Stimulated activated CD8-positive, alpha-beta memory T cell treated with anti-CD3 and anti-CD28 coated beads, Interleukin-15, amount 100 ng/mL, for 4 hours (primary cell): ENCODE results near the gene PHRF1.

Experiments used
- DNase-seq, 2 donors: peaks; one replicate each; pipeline ENCODE4 v3.0.0-alpha.2; 2020; ENCODE audit warnings: low read depth in 2 of 2

The PHRF1 gene

DNA sequence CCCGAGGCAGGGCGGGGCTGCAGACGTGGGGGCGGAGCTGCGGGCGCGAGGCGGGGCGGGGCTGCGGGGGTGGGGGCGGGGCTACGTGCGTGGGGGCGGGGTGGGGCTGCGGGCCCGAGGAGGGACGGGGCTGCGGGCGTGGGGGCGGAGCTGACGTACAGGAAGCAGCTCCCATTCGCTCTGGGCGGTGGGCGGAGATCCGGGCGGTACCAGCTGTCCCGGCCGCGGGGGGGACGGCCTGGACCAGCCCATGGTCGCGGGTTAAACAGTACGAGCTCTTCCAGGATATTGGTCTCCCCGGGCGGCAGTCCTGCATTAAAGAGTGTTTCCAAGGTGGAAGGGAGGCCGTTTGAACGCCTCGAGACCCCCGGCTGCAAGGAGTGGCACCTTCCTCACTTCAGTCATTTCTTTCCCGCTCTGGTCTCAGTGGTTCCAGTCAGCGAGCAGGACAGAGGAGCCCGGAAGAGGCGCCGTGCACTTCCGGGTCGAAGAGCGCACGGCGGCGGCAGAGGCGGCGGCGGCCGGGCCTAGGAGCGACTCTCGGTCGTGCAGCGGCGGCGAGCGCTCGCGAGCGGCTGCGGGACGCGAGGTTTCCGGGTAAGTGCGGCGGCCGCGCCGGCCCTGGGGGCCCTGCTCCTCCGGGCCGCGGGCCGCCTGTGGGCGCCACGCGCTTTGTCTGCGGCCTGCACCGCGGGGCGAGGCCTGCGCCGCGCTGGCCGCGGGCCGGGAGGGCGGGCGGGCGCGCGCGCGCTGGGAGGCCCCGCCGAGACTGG, at the start of gene PHRF1:
TSS of gene PHRF1 (plus strand) at position 475 of the 773 bp plus-strand sequence. CDS start 5,043 bp downstream, outside the sequence.
- peak; percentile 92 to 93 for DNase-seq

GRCh38 chr11:528166-528814, 48.0 kb upstream of the PHRF1 start:
- DNase-seq: no peak

DNA sequence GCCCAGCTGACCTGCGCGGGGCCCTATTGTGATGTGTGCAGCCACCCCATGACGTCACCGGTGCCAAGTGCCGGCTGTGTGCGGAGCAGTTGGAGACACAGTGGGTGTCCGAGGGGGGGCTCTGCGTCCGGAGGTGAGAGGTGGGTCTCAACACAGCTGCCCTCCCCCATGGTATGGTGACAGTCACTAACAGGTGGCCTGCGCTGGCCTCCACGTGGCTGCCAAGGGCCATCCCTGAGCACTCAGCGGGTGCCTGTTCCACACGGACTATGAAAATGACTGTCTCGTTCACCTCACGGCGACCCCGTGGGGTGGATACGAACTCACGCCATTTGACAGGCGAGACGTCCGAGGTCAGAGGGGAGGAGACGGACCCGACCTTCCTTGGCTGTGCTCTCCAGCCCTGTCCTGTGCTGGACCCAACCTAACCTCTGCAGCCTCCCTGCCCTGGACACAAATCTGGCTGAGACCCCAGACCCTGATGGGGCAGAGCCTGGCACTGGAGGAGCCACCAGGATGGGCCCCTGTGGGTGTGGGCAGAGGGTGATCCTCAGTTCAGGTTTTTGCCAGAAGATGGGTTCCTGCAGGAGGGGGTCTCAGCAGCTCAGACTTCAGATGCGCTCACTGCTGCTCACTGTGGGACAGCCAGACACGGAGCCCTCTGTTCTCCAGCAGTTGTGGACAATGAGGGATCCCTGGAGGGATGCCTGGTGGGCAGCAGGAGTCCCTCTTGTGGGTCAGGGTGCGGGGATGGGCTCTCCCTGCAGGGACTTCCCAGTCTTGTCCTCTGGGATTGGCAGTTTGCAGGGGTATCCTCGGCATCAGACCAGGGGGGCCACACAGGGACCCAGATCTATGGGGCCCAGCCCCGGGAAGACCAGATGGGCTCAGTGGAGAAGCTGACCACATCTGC, 47.2 kb upstream of the PHRF1 start:
- DNase-seq: no peak

GRCh38 chr11:529728-530411, 46.4 kb upstream of the PHRF1 start:
- no peak for DNase-seq

GRCh38 chr11:530960-531831, 45.1 kb upstream of the PHRF1 start:
- DNase-seq: no peak

DNA sequence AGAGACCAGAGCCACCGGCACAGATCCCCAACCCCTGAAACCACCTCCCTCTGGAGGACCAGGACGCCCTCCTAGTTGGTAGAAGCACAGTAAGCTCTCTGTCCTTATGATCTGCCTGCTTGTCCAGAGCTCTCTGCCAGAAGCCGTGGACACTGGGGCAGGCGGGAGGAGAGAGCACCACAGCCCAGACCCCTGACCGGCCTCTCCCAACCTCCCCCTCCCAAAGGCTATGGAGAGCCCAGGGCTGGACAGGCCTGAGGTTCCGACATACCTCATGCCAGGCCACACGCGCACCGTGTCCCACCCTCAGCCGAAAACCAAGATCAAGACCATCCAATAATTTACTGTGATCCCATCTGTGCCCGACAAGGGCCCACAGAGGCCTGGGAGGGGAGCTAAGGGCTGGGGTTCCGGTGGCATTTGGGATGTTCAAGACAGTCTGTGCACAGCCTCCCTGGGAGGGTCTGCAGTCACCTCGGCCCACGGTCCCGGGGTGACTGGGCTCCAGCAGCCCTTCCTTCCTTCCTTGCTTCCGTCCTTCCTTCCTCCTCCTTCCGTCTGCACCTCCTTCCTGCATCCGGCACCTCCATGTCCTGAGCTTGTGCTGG, 44.2 kb upstream of the PHRF1 start:
- no peak for DNase-seq

GRCh38 chr11:532527-532985, 43.7 kb upstream of the PHRF1 start:
- DNase-seq: no peak

GRCh38 chr11:532986-533585, 43.2 kb upstream of the PHRF1 start:
- no peak for DNase-seq

- DNase-seq: no peak
These were observed 42.5 kb upstream of the PHRF1 start for GRCh38 chr11:533586-534395.

DNA sequence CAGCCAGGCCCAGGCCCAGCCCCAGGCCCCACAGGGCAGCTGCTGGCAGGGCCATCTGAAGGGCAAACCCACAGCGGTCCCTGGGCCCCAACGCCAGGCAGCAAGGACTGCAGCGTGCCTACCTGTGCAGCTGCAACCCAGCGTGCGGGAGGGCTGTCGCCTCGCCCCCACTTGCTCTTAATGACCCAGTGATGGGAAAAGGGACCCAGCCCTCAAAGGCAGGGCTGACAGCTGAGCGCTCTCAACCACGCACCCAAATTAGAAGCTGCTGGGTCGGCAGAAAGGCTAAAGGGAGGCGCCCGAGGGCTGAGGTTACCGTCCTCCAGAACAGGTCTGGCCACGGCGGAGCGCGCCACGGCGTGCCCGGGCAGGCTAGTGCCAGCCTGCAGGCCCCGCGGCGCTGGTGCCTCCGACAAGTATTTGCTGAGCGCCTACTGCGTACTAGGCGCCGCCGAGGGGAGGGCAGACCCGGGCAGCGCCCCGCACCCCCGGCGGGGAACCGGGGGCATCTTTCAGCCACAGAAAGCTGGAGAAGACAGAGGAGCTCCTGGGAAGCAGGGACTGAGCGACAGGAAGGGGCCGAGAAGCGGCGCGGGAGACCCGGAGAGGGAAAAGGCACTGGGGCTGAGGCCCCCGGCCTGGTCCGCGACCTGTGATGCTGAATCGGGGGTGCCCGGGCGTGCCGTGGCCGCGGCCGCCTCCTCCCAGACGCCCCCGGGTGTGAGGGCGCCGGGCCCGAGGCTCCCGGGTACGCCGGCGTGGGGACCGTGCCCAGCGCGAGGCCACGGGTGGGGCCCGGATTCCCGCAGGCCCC, 41.7 kb upstream of the PHRF1 start:
- no peak for DNase-seq

DNA sequence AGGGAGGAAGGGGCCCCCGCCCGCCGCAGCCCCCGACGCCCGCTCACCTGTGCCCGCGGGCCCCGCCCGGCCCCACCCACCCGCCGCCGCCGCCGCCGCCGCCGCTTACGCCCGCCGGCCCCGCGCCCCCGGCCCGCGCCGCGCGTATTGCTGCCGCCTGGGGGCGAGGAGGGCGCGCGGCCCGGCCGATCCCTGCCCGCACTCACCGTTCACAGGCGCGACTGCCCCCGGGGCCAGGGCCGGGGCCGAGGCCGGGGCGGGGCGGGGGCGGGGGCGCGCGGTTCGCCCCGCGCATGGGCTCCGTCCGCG, 41.1 kb upstream of the PHRF1 start:
- no peak for DNase-seq

GRCh38 chr11:535519-536454, 40.5 kb upstream of the PHRF1 start, which contains the start of gene HRAS:
TSS of gene HRAS (minus strand) at chr11:535576.
- peak; percentile 88 to 91 for DNase-seq

DNA sequence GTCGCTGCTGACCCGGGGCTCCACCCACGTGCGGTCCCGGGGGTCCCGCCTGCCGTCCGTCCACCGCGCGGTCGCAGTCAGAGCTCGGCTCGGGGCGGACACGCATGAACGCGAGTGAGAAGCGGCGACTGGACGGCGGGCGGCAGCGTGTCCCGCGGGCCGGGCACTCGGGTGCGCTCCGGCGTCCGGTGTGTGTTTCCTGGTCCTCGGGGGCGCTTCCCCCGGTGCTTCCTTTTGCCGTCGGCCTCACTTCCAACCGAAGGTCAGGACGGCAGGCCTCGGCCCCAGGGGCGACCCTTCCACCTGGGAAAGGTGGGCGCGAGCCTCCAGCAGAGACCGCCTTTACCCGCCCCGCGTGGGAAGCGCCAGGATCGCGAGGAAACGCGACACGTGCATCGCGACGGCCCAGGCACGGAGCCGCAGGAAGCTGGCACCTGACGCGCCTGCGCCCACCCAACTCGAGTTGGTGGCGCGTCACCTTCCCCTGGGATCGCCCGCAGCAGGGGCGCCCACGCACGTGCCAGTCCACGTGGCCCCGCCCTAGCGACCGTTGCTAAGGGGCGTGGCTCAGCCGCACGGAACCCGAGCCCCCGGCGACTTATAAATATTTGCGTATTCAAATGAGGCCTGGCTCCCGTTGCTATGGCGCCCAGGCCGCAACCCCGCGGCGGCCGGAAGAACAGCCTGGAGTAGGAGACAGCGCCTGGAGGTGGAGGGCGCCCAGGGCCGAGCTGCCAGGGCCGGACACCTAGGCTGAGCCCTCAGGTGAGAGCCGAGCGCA, 39.2 kb upstream of the PHRF1 start, which contains the start of gene LRRC56:
TSS of gene LRRC56 (plus strand) at position 687 of the 781 bp plus-strand sequence. CDS start 3,158 bp downstream, outside the sequence.
- DNase-seq: peak; percentile 85 to 89

DNA sequence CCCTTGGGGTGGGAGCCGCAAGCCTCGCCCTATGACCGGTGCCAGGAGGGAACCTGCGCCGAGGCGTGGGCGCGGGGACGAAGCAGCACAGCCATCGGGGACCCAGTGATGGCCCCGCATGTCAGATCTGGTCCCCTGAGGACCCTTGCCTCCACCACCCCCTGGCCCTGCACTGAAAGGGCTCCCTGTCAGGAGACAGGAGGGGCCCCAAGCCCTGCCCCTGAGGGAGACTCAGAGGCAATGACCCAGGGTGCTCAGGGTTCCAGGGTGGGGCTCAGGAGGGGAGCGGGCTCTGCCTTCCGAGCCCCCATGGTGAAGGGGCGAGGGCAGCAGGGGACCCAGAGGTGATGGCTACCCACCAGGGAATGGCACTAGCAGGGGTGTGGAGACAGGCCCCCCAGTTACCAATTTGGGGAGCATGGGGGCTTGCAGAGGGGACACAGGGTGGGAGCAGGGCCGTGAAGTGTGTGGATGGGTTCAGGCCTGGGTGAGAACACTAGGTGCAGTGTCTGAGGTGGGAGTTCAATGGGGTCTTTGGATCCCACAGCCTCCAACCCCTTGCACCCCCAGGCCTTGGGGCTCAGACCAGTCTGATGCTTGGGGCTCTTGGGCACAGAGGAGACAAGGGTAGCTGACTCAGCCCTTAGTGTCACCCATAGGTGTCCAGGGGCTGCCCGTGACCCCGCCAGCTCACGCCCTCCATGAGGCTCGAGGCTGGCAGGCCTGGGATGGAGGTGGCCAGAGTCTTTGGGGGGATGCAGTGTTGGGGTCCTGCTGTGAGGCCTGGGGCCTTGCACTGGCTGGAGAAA, 38.4 kb upstream of the PHRF1 start:
- DNase-seq: no peak

DNA sequence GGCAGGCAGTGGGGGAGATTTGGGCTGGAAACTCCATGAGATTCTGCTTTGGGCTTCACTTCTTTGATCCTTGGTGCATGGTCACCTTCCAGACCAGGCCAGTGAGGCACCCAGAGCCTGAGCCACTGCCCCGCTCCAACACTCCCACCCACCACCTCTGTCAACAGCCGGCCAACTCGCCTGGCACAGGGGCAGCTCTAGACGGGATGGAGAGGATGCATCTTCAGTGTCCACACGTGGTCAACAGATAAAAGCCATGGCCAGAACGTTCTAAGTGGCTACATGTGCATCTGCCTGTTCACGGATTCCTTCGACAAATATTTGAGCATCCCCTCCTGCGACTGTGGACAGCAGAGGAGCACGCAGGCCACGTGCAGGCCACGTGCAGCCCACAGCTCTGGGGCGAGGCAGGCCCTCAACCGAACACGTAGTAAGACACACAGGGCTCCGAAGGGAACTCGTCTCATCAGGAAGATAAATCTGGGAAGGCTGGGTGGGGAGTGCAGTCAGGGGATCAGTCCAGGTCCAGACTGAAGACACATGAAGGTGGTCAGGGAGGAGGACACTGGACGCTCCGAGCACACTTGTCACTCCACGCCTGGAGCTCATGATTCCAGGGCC, 37.7 kb upstream of the PHRF1 start:
- no peak for DNase-seq
